NCI-H446 treated with DMSO at 0.1 percent for 48 hours (cell line): ENCODE measurements around the gene MROH2B.

Source experiments
- DNase-seq: peaks from one replicate; lab custom pipeline; 2025; lab: John Stamatoyannopoulos, UW

MROH2B gene

GRCh38 chr5:40972434-40972833 lies 98.7 kb downstream of the MROH2B start:
- no peak for DNase-seq

- DNase-seq = no peak
Measured at GRCh38 chr5:40962207-40962955, 108.8 kb downstream of the MROH2B start.

GRCh38 chr5:40960037-40960436 lies 111.1 kb downstream of the MROH2B start:
- no peak for DNase-seq

GRCh38 chr5:40958811-40959210 lies 112.3 kb downstream of the MROH2B start:
- DNase-seq = no peak

- no peak for DNase-seq
Measured at GRCh38 chr5:40957048-40957447, 114.1 kb downstream of the MROH2B start.

- no peak for DNase-seq
Measured at GRCh38 chr5:40955313-40955712, 115.8 kb downstream of the MROH2B start.
